ENCODE measurements around the gene NCOA6.

GRCh38 chr20:34798328-34798727, 27.1 kb downstream of the NCOA6 start:
- TF ChIP-seq, protein P1, sequence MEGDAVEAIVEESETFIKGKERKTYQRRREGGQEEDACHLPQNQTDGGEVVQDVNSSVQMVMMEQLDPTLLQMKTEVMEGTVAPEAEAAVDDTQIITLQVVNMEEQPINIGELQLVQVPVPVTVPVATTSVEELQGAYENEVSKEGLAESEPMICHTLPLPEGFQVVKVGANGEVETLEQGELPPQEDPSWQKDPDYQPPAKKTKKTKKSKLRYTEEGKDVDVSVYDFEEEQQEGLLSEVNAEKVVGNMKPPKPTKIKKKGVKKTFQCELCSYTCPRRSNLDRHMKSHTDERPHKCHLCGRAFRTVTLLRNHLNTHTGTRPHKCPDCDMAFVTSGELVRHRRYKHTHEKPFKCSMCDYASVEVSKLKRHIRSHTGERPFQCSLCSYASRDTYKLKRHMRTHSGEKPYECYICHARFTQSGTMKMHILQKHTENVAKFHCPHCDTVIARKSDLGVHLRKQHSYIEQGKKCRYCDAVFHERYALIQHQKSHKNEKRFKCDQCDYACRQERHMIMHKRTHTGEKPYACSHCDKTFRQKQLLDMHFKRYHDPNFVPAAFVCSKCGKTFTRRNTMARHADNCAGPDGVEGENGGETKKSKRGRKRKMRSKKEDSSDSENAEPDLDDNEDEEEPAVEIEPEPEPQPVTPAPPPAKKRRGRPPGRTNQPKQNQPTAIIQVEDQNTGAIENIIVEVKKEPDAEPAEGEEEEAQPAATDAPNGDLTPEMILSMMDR (IDR thresholded peaks at IDR 0.05) = no peak
- no peak for TF ChIP-seq POLR2A (IDR thresholded peaks at IDR 0.05)
- no peak for TF ChIP-seq POLR2AphosphoS5 (IDR thresholded peaks at IDR 0.05)

All from transverse colon (tissue), 4 donors.